HepG2 (cell line): Measurements from ENCODE around the gene ZFYVE28. TPM values are rescaled to one million over a fixed set of nuclear protein-coding genes. Genes with fewer than 3 reads are reported as not detected.

Source experiments
- ATAC-seq: fragments of 200-7000 bp; cut with Tn5 transposase; 3 replicates; pipeline ENCODE4 v1.9.1; 2020; ENCODE audit warnings: mild to moderate bottlenecking, moderate library complexity
- BruUV-seq: library from RNA; stranded (reverse); fragments of 400-500 nt; replicated peaks from 2 replicates; lab custom pipeline; 2021; lab: Mats Ljungman, UMichigan
- CTCF ChIA-PET: fragments of 300-600 bp; formaldehyde crosslinking; extraction: SDS; loops from one replicate; lab custom pipeline; 2021; ENCODE audit warnings: low total read pairs, inconsistent platforms, low intra/inter-chr PET ratio; lab: Yijun Ruan, JAX
- POLR2A ChIA-PET: fragments of 350-600 bp; sonication (Branson Sonifier 250); formaldehyde crosslinking; loops from one replicate; lab custom pipeline; 2020; ENCODE audit warnings: antibody characterized with exemption, inconsistent platforms; lab: Yijun Ruan, JAX
- DNase-seq: peaks from one replicate; pipeline ENCODE4 v3.0.0-alpha.2; 2015; ENCODE audit warnings: low spot score
- FAIRE-seq: peaks from 3 replicates; lab custom pipeline; 2011; peaks lifted over from hg19 to GRCh38; lab: Jason Lieb, UNC
- H2AFZ ChIP-seq: one replicate; pipeline ENCODE4 v1.6.1; 2011; ENCODE audit warnings: low read length, inconsistent platforms
- H3K27ac ChIP-seq: fragments of 300-600 bp; 3 replicates; pipeline ENCODE4 v1.8.0; 2011; ENCODE audit warnings: mixed run types, mild to moderate bottlenecking, mixed read lengths, low read length, inconsistent platforms; ENCODE audit not compliant: insufficient read depth; ENCODE audit errors: extremely low read length
- H3K27me3 ChIP-seq, 2 experiments: fragments of 200-600 bp in 1 of 2; 2 replicates in 1 of 2; 3 replicates in 1 of 2; pipeline versions ENCODE4 v1.6.0 to v1.8.0; 2011; ENCODE audit warnings: low read length in 2 of 2, mild to moderate bottlenecking in 2 of 2, moderate library complexity in 2 of 2, inconsistent platforms in 1 of 2; ENCODE audit not compliant: insufficient read depth in 2 of 2, control insufficient read depth in 1 of 2
- H3K36me3 ChIP-seq, 2 experiments: fragments of 200-600 bp in 1 of 2; replicated peaks in 1 of 2; 2 replicates in 1 of 2; 3 replicates in 1 of 2; pipeline versions ENCODE4 v1.5.1 to v1.8.0; 2011; ENCODE audit warnings: low read length in 2 of 2, inconsistent platforms in 1 of 2; ENCODE audit not compliant: insufficient read depth in 2 of 2, control insufficient read depth in 1 of 2
- H3K4me1 ChIP-seq: 2 replicates; pipeline ENCODE4 v1.5.1; 2012; ENCODE audit warnings: low read length, inconsistent platforms; ENCODE audit not compliant: insufficient read depth
- H3K4me2 ChIP-seq: 2 replicates; pipeline ENCODE4 v1.6.0; 2011; ENCODE audit warnings: low read depth, low read length, inconsistent platforms
- H3K4me3 ChIP-seq, 3 experiments: fragments of 200-600 bp in 1 of 3; sonication (generic), shearing (Covaris generic) in 1 of 3; replicated peaks in 1 of 3; 2 replicates each; pipeline ENCODE4 v1.5.1; 2011 to 2016; ENCODE audit warnings: low read length in 3 of 3, inconsistent platforms in 2 of 3, low read depth in 2 of 3, mild to moderate bottlenecking in 2 of 3, control low read depth in 1 of 3, mixed read lengths in 1 of 3; ENCODE audit not compliant: insufficient read depth in 1 of 3
- H3K79me2 ChIP-seq: one replicate; pipeline ENCODE4 v1.6.1; 2011; ENCODE audit warnings: low read length, inconsistent platforms; ENCODE audit not compliant: insufficient read depth
- H3K9ac ChIP-seq: 2 replicates; pipeline ENCODE4 v1.6.0; 2011; ENCODE audit warnings: mild to moderate bottlenecking, low read depth, low read length, inconsistent platforms; ENCODE audit not compliant: insufficient read depth
- H3K9me3 ChIP-seq: 2 replicates; pipeline ENCODE4 v1.5.1; 2012; ENCODE audit warnings: mild to moderate bottlenecking, low read length
- H4K20me1 ChIP-seq: 2 replicates; pipeline ENCODE4 v1.6.0; 2011; ENCODE audit warnings: inconsistent platforms, mild to moderate bottlenecking, low read length, moderate library complexity; ENCODE audit not compliant: insufficient read depth
- CCAR2 ChIP-seq: fragments of 200-400 bp; formaldehyde crosslinking; optimal IDR thresholded peaks from 2 replicates; pipeline ENCODE3; 2018; ENCODE audit warnings: low read depth, mild to moderate bottlenecking, low read length, moderate library complexity
- KLF6 ChIP-seq: IDR thresholded peaks from 2 replicates; pipeline ENCODE4 v1.8.0; 2016; ENCODE audit warnings: missing biosample characterization, missing genetic modification reagents
- TFAP4 ChIP-seq: sonication (generic); IDR thresholded peaks from 2 replicates; pipeline ENCODE4 v1.6.1; 2016; ENCODE audit warnings: low read depth, borderline replicate concordance
- ZBTB3 ChIP-seq: sonication (generic); formaldehyde crosslinking; IDR thresholded peaks from 2 replicates; pipeline ENCODE4 v1.4.0; 2020; ENCODE audit warnings: low read depth, mild to moderate bottlenecking, moderate library complexity, missing genetic modification reagents, borderline replicate concordance
- ZNF280B ChIP-seq: sonication (generic); formaldehyde crosslinking; IDR thresholded peaks from 2 replicates; pipeline ENCODE4 v1.5.0; 2020; ENCODE audit warnings: missing genetic modification reagents, mild to moderate bottlenecking, borderline replicate concordance
- WGBS: methylation state at CpG from one replicate; pipeline ENCODE4 v1.1.6; 2017; ENCODE audit warnings: low lambda C conversion rate; 5-methylcytosine and 5-hydroxymethylcytosine counted together
- in situ Hi-C: cut with HindIII; loops from 2 replicates; pipeline ENCODE4 v1.10.0; 2017; ENCODE audit warnings: low pct_unique_long_range_greater_than_20kb; ENCODE audit not compliant: extremely low pct_ligation_motif_present
- intact Hi-C: fragments of 100-400 bp; cut with micrococcal nuclease; formaldehyde crosslinking; loops from one replicate; pipeline ENCODE4 v1.10.0; 2022; ENCODE audit not compliant: unreplicated experiment
- polyA plus RNA-seq, 8 experiments: library from polyadenylated mRNA; depleted of rRNA in 3 of 8; stranded (reverse) in 7 of 8; unstranded in 1 of 8; fragments of >200 nt; fragmentation: Illumina TruSeq in 4 of 8; extraction: Trizol in 4 of 8; gene quantifications; 2 replicates each; pipeline versions ENCODE4 v1.2.1 to v1.2.3, GENCODE V29; 2011 to 2016; ENCODE audit warnings: low read depth in 4 of 8, missing spikeins in 1 of 8, mixed read lengths in 1 of 8; ENCODE audit not compliant: insufficient read depth in 1 of 8
- total RNA-seq, 5 experiments: library from RNA; depleted of rRNA; stranded (reverse); fragments of >200 nt; fragmentation: Illumina TruSeq; extraction: Trizol; gene quantifications; 2 replicates each; pipeline ENCODE4 v1.2.3, GENCODE V29; 2016; ENCODE audit warnings: low read depth in 1 of 5
- TF ChIP-seq, protein P1 (sequence below): sonication (generic); formaldehyde crosslinking; IDR thresholded peaks from 2 replicates; pipeline ENCODE4 v1.5.1; 2020; ENCODE audit warnings: missing genetic modification reagents, mild to moderate bottlenecking, borderline replicate concordance
- TF ChIP-seq, protein P2 (sequence below): sonication (generic); formaldehyde crosslinking; conservative IDR thresholded peaks from 2 replicates; pipeline ENCODE4 v1.4.0; 2020; ENCODE audit warnings: missing genetic modification reagents
- TF ChIP-seq, protein P3 (sequence below): sonication (generic); formaldehyde crosslinking; IDR thresholded peaks from 2 replicates; pipeline ENCODE4 v1.4.0; 2020; ENCODE audit warnings: missing genetic modification reagents, mild to moderate bottlenecking, borderline replicate concordance
- TF ChIP-seq, protein P4 (sequence below): sonication (generic); formaldehyde crosslinking; IDR thresholded peaks from 2 replicates; pipeline ENCODE4 v1.4.0; 2020; ENCODE audit warnings: missing genetic modification reagents, borderline replicate concordance

Gene ZFYVE28
- total and polyA plus RNA-seq, 2 of the 13 experiments (the other 11 are each of a cell fraction or from before 2014, with no cell fraction given): 0.12 to 0.22 TPM

DNA sequence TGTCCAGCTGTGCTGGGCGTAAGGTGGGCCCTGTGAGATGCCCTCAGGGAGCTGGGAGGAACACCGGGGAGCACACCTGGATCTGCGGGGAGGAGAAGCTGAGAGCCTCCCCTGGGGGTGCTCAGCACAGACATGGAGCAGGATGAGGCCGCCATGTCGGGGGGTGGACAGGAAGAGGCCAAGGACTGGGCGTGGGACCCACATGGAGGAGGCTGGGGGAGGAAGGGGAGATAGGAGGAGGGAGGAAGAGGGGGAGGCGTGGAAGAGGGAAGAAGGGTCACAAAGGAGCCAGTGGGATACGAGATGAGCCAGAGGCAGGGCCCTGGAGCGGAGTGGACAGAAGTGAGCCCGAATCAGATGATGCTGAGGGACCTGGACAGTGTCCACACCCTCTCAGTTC is 66.3 kb downstream of the ZFYVE28 start:
- H3K9me3 ChIP-seq: no peaks in the 10 kb centered on the region
- H3K4me1 ChIP-seq: peaks cover 9% of the 10 kb centered on the region
- no peak overlapping the region for H3K4me2 ChIP-seq
- TF ChIP-seq TFAP4 (no peak), ZBTB3 (CRISPR knock-in tag) (no peak), CCAR2 (no peak), KLF6 (no peak), ZNF280B (CRISPR knock-in tag) (no peak)
- TF ChIP-seq, protein P1, sequence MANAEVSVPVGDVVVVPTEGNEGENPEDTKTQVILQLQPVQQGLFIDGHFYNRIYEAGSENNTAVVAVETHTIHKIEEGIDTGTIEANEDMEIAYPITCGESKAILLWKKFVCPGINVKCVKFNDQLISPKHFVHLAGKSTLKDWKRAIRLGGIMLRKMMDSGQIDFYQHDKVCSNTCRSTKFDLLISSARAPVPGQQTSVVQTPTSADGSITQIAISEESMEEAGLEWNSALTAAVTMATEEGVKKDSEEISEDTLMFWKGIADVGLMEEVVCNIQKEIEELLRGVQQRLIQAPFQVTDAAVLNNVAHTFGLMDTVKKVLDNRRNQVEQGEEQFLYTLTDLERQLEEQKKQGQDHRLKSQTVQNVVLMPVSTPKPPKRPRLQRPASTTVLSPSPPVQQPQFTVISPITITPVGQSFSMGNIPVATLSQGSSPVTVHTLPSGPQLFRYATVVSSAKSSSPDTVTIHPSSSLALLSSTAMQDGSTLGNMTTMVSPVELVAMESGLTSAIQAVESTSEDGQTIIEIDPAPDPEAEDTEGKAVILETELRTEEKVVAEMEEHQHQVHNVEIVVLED (CRISPR knock-in tag): no peak
- TF ChIP-seq, protein P2, sequence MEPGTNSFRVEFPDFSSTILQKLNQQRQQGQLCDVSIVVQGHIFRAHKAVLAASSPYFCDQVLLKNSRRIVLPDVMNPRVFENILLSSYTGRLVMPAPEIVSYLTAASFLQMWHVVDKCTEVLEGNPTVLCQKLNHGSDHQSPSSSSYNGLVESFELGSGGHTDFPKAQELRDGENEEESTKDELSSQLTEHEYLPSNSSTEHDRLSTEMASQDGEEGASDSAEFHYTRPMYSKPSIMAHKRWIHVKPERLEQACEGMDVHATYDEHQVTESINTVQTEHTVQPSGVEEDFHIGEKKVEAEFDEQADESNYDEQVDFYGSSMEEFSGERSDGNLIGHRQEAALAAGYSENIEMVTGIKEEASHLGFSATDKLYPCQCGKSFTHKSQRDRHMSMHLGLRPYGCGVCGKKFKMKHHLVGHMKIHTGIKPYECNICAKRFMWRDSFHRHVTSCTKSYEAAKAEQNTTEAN (CRISPR knock-in tag): no peak
- TF ChIP-seq, protein P3, sequence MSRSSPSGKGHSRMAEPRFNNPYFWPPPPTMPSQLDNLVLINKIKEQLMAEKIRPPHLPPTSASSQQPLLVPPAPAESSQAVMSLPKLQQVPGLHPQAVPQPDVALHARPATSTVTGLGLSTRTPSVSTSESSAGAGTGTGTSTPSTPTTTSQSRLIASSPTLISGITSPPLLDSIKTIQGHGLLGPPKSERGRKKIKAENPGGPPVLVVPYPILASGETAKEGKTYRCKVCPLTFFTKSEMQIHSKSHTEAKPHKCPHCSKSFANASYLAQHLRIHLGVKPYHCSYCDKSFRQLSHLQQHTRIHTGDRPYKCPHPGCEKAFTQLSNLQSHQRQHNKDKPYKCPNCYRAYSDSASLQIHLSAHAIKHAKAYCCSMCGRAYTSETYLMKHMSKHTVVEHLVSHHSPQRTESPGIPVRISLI (CRISPR knock-in tag): no peak
- TF ChIP-seq, protein P4, sequence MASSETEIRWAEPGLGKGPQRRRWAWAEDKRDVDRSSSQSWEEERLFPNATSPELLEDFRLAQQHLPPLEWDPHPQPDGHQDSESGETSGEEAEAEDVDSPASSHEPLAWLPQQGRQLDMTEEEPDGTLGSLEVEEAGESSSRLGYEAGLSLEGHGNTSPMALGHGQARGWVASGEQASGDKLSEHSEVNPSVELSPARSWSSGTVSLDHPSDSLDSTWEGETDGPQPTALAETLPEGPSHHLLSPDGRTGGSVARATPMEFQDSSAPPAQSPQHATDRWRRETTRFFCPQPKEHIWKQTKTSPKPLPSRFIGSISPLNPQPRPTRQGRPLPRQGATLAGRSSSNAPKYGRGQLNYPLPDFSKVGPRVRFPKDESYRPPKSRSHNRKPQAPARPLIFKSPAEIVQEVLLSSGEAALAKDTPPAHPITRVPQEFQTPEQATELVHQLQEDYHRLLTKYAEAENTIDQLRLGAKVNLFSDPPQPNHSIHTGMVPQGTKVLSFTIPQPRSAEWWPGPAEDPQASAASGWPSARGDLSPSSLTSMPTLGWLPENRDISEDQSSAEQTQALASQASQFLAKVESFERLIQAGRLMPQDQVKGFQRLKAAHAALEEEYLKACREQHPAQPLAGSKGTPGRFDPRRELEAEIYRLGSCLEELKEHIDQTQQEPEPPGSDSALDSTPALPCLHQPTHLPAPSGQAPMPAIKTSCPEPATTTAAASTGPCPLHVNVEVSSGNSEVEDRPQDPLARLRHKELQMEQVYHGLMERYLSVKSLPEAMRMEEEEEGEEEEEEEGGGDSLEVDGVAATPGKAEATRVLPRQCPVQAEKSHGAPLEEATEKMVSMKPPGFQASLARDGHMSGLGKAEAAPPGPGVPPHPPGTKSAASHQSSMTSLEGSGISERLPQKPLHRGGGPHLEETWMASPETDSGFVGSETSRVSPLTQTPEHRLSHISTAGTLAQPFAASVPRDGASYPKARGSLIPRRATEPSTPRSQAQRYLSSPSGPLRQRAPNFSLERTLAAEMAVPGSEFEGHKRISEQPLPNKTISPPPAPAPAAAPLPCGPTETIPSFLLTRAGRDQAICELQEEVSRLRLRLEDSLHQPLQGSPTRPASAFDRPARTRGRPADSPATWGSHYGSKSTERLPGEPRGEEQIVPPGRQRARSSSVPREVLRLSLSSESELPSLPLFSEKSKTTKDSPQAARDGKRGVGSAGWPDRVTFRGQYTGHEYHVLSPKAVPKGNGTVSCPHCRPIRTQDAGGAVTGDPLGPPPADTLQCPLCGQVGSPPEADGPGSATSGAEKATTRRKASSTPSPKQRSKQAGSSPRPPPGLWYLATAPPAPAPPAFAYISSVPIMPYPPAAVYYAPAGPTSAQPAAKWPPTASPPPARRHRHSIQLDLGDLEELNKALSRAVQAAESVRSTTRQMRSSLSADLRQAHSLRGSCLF (CRISPR knock-in tag): no peak
- intact Hi-C loops: no loop called here
- in situ Hi-C loops: no loop called here
- H3K27me3 ChIP-seq: peaks cover 0 to 29% of the 10 kb centered on the region in 2 experiments; a peak in 2 of 5 replicates
- ATAC-seq (no peak), FAIRE-seq (no peak), DNase-seq (no peak)
- no peaks in the 10 kb centered on the region for H3K36me3 ChIP-seq
- H3K4me3 ChIP-seq: no peak overlapping the region
- ChIA-PET POLR2A (no interaction called here), CTCF (no interaction called here)
- WGBS: 20% methylated on average over 10 of the region's 10 CpGs
- H4K20me1 ChIP-seq: no peaks in the 10 kb centered on the region
- H3K9ac ChIP-seq: no peak overlapping the region
- H2AFZ ChIP-seq: no peak overlapping the region
- H3K27ac ChIP-seq: no peak overlapping the region
- no peaks in the 10 kb centered on the region for H3K79me2 ChIP-seq
- no TSS peak for BruUV-seq
